ENCODE results near the gene GHDC.

GRCh38 chr17:42202159-42202558, 7.9 kb upstream of the GHDC start:
- no peak for TF ChIP-seq EP300 (IDR thresholded peaks at IDR 0.05; ENCODE audit: borderline replicate concordance)
- no peak for TF ChIP-seq REST (IDR thresholded peaks at IDR 0.05; ENCODE audit: low read depth)

All from Ishikawa (cell line).